Liver (tissue), 2 donors: ENCODE measurements around the gene HS1BP3.

Experiments used
- CTCF ChIP-seq: fragments of 150-350 bp; IDR thresholded peaks from 2 replicates; pipeline ENCODE4 v1.5.1; 2017; ENCODE audit warnings: improper control_type of control experiment, low read depth, low read length; ENCODE audit not compliant: missing input control
- YY1 ChIP-seq: IDR thresholded peaks from 2 replicates; pipeline ENCODE4 v1.6.1; 2016; ENCODE audit warnings: antibody characterized with exemption, mild to moderate bottlenecking
- donor health status: healthy.

- peak; percentile 92 for TF ChIP-seq YY1
- no peak for TF ChIP-seq CTCF
These were observed 38.7 kb upstream of the HS1BP3 start for GRCh38 chr2:20689428-20690264.
